Panc1 (cell line): ENCODE results near the gene SMIM35.

Source experiments
- POLR2AphosphoS5 ChIP-seq: IDR thresholded peaks from 2 replicates; pipeline ENCODE4 v1.6.1; 2012; ENCODE audit warnings: mild to moderate bottlenecking, low read depth, low read length, moderate library complexity
- SIN3A ChIP-seq: IDR thresholded peaks from 2 replicates; pipeline ENCODE4 v1.6.1; 2012; ENCODE audit warnings: low read depth, mild to moderate bottlenecking, low read length, moderate library complexity, borderline replicate concordance; ENCODE audit not compliant: insufficient read depth
- TCF7L2 ChIP-seq: IDR thresholded peaks from 2 replicates; pipeline ENCODE4 v1.6.1; 2011; ENCODE audit warnings: mild to moderate bottlenecking, low read depth, low read length, inconsistent platforms
- TF ChIP-seq, protein P1 (sequence below): fragments of 450-650 bp; IDR thresholded peaks from 2 replicates; pipeline ENCODE4 v1.5.1; 2017; ENCODE audit warnings: mild to moderate bottlenecking

DNA sequence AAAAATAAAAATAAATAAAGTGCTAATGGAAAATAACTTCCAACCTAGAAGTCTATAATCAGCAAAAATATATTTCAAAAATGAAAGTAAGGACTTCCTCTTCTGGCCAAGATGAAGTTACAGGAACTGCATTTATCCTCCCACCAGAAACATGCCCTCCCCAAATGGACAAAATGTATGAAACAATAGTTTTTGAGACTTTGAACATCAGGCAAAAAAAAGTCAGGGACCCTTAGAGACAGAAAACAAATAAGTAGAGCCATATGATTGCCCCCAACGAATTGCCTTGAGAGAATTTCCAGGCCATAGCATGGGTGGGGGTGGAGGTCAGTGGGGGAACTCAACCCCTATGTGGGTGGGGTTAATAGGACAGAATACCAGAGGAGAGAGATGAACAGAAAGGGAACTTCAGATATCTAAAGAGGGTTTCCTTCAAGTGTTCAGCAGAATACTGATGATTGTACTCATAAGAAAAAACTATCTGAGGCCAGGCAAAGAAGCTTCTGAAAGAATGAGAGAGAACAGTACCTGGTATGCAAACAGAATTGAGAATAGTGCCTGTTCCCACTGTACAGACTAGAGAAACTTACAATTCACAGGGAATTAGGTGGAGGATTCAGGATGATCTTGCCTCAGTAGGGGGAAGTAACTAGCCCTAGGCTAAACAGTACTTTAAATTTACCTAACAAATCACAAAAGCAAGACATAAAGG is 127.2 kb downstream of the SMIM35 start:
- TF ChIP-seq TCF7L2 (no peak), POLR2AphosphoS5 (no peak), SIN3A (no peak)
- TF ChIP-seq, protein P1, sequence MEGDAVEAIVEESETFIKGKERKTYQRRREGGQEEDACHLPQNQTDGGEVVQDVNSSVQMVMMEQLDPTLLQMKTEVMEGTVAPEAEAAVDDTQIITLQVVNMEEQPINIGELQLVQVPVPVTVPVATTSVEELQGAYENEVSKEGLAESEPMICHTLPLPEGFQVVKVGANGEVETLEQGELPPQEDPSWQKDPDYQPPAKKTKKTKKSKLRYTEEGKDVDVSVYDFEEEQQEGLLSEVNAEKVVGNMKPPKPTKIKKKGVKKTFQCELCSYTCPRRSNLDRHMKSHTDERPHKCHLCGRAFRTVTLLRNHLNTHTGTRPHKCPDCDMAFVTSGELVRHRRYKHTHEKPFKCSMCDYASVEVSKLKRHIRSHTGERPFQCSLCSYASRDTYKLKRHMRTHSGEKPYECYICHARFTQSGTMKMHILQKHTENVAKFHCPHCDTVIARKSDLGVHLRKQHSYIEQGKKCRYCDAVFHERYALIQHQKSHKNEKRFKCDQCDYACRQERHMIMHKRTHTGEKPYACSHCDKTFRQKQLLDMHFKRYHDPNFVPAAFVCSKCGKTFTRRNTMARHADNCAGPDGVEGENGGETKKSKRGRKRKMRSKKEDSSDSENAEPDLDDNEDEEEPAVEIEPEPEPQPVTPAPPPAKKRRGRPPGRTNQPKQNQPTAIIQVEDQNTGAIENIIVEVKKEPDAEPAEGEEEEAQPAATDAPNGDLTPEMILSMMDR, result no peak
